ENCODE results near the gene ATP5PO.

DNA sequence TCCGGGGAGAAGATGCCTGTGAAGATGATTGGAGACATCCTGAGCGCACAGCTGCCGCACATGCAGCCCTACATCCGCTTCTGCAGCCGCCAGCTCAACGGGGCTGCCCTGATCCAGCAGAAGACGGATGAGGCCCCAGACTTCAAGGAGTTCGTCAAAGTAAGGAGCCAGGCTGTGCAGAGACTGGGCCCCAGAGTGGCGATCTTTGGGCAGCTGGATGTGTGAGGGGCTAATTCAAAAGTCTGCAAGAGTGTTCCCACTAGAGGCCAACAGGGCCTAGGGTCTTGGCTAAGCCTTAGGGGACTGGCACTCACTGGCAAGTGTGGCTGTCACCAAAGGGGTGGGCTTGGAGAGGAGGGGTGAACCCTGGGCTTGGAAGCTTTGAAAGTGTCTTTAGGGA, 50.4 kb downstream of the ATP5PO start:
- no peak for TF ChIP-seq CTCF (IDR thresholded peaks at IDR 0.05)
- no peak for TF ChIP-seq EZH2 (IDR thresholded peaks at IDR 0.05)
- TF ChIP-seq EZH2phosphoT487 (IDR thresholded peaks at IDR 0.05), result no peak

Data from neural progenitor cell (in vitro differentiated cells).